ENCODE measurements around the gene ZNF354C. TPM values are rescaled to one million over a fixed set of nuclear protein-coding genes. Genes with fewer than 3 reads are reported as not detected.

The ZNF354C gene
- total and polyA plus RNA-seq, 2 of the 13 experiments (the other 11 are each of a cell fraction or from before 2014, with no cell fraction given): 0.02 TPM; not detected in 1

- TF ChIP-seq ZHX2 (IDR thresholded peaks at IDR 0.05; ENCODE audit: low read depth): no peak
- TF ChIP-seq ZHX2 (CRISPR knock-in tag; IDR thresholded peaks at IDR 0.05; ENCODE audit: borderline replicate concordance): peak; percentile 29; the same call in 1 of the 2 replicates
- peak; percentile 70; the same call in 1 of the 2 replicates for TF ChIP-seq TOPORS (CRISPR knock-in tag; IDR thresholded peaks at IDR 0.05)
- TF ChIP-seq ZFP36 (IDR thresholded peaks at IDR 0.05; ENCODE audit: borderline replicate concordance, low read depth, low read length, partially characterized antibody): no peak
- TF ChIP-seq MLLT10 (CRISPR knock-in tag; IDR thresholded peaks at IDR 0.05): no peak
- TF ChIP-seq SALL2 (CRISPR knock-in tag; IDR thresholded peaks at IDR 0.05): peak; percentile 58; the same call in 1 of the 2 replicates
- no peak for TF ChIP-seq IKZF4 (CRISPR knock-in tag; IDR thresholded peaks at IDR 0.05; ENCODE audit: borderline replicate concordance, low read depth, not compliant biosample characterization)
- no peak for TF ChIP-seq ZNF740 (CRISPR knock-in tag; IDR thresholded peaks at IDR 0.05)
- TF ChIP-seq, protein P1, sequence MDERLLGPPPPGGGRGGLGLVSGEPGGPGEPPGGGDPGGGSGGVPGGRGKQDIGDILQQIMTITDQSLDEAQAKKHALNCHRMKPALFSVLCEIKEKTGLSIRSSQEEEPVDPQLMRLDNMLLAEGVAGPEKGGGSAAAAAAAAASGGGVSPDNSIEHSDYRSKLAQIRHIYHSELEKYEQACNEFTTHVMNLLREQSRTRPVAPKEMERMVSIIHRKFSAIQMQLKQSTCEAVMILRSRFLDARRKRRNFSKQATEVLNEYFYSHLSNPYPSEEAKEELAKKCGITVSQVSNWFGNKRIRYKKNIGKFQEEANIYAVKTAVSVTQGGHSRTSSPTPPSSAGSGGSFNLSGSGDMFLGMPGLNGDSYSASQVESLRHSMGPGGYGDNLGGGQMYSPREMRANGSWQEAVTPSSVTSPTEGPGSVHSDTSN (CRISPR knock-in tag; IDR thresholded peaks at IDR 0.05): no peak
- TF ChIP-seq, protein P2, sequence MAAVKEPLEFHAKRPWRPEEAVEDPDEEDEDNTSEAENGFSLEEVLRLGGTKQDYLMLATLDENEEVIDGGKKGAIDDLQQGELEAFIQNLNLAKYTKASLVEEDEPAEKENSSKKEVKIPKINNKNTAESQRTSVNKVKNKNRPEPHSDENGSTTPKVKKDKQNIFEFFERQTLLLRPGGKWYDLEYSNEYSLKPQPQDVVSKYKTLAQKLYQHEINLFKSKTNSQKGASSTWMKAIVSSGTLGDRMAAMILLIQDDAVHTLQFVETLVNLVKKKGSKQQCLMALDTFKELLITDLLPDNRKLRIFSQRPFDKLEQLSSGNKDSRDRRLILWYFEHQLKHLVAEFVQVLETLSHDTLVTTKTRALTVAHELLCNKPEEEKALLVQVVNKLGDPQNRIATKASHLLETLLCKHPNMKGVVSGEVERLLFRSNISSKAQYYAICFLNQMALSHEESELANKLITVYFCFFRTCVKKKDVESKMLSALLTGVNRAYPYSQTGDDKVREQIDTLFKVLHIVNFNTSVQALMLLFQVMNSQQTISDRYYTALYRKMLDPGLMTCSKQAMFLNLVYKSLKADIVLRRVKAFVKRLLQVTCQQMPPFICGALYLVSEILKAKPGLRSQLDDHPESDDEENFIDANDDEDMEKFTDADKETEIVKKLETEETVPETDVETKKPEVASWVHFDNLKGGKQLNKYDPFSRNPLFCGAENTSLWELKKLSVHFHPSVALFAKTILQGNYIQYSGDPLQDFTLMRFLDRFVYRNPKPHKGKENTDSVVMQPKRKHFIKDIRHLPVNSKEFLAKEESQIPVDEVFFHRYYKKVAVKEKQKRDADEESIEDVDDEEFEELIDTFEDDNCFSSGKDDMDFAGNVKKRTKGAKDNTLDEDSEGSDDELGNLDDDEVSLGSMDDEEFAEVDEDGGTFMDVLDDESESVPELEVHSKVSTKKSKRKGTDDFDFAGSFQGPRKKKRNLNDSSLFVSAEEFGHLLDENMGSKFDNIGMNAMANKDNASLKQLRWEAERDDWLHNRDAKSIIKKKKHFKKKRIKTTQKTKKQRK (IDR thresholded peaks at IDR 0.05; ENCODE audit: low read length): no peak
- TF ChIP-seq TRAFD1 (CRISPR knock-in tag; IDR thresholded peaks at IDR 0.05; ENCODE audit: borderline replicate concordance): no peak
- no peak for TF ChIP-seq HNF4G (IDR thresholded peaks at IDR 0.05; ENCODE audit: borderline replicate concordance, low read depth, low read length)
- TF ChIP-seq HNF4G (CRISPR knock-in tag; IDR thresholded peaks at IDR 0.05; ENCODE audit: borderline replicate concordance, low read depth): no peak
- no peak for TF ChIP-seq ZNF749 (CRISPR knock-in tag; IDR thresholded peaks at IDR 0.05; ENCODE audit: borderline replicate concordance)
- TF ChIP-seq ZZZ3 (CRISPR knock-in tag; IDR thresholded peaks at IDR 0.05; ENCODE audit: borderline replicate concordance): no peak
- no peak for TF ChIP-seq FLYWCH1 (CRISPR knock-in tag; IDR thresholded peaks at IDR 0.05)
Measured at GRCh38 chr5:179023528-179024189, 36.5 kb upstream of the ZNF354C start, which contains the start of gene ZNF879 (continued).

All from HepG2 (cell line).